HepG2 (cell line): ENCODE measurements around the gene ASH1L. TPM values are rescaled to one million over a fixed set of nuclear protein-coding genes. Genes with fewer than 3 reads are reported as not detected.

Source experiments
- ATAC-seq: fragments of 200-7000 bp; cut with Tn5 transposase; 3 replicates; pipeline ENCODE4 v1.9.1; 2020; ENCODE audit warnings: mild to moderate bottlenecking, moderate library complexity
- BruUV-seq: library from RNA; stranded (reverse); fragments of 400-500 nt; replicated peaks from 2 replicates; lab custom pipeline; 2021; lab: Mats Ljungman, UMichigan
- CTCF ChIA-PET: fragments of 300-600 bp; formaldehyde crosslinking; extraction: SDS; loops from one replicate; lab custom pipeline; 2021; ENCODE audit warnings: low total read pairs, inconsistent platforms, low intra/inter-chr PET ratio; lab: Yijun Ruan, JAX
- POLR2A ChIA-PET: fragments of 350-600 bp; sonication (Branson Sonifier 250); formaldehyde crosslinking; loops from one replicate; lab custom pipeline; 2020; ENCODE audit warnings: antibody characterized with exemption, inconsistent platforms; lab: Yijun Ruan, JAX
- DNase-seq: peaks from one replicate; pipeline ENCODE4 v3.0.0-alpha.2; 2015; ENCODE audit warnings: low spot score
- FAIRE-seq: peaks from 3 replicates; lab custom pipeline; 2011; peaks lifted over from hg19 to GRCh38; lab: Jason Lieb, UNC
- H2AFZ ChIP-seq: one replicate; pipeline ENCODE4 v1.6.1; 2011; ENCODE audit warnings: low read length, inconsistent platforms
- H3K27ac ChIP-seq: fragments of 300-600 bp; 3 replicates; pipeline ENCODE4 v1.8.0; 2011; ENCODE audit warnings: mixed run types, mild to moderate bottlenecking, mixed read lengths, low read length, inconsistent platforms; ENCODE audit not compliant: insufficient read depth; ENCODE audit errors: extremely low read length
- H3K27me3 ChIP-seq, 2 experiments: fragments of 200-600 bp in 1 of 2; 2 replicates in 1 of 2; 3 replicates in 1 of 2; pipeline versions ENCODE4 v1.6.0 to v1.8.0; 2011; ENCODE audit warnings: low read length in 2 of 2, mild to moderate bottlenecking in 2 of 2, moderate library complexity in 2 of 2, inconsistent platforms in 1 of 2; ENCODE audit not compliant: insufficient read depth in 2 of 2, control insufficient read depth in 1 of 2
- H3K36me3 ChIP-seq, 2 experiments: fragments of 200-600 bp in 1 of 2; replicated peaks in 1 of 2; 2 replicates in 1 of 2; 3 replicates in 1 of 2; pipeline versions ENCODE4 v1.5.1 to v1.8.0; 2011; ENCODE audit warnings: low read length in 2 of 2, inconsistent platforms in 1 of 2; ENCODE audit not compliant: insufficient read depth in 2 of 2, control insufficient read depth in 1 of 2
- H3K4me1 ChIP-seq: 2 replicates; pipeline ENCODE4 v1.5.1; 2012; ENCODE audit warnings: low read length, inconsistent platforms; ENCODE audit not compliant: insufficient read depth
- H3K4me2 ChIP-seq: 2 replicates; pipeline ENCODE4 v1.6.0; 2011; ENCODE audit warnings: low read depth, low read length, inconsistent platforms
- H3K4me3 ChIP-seq, 3 experiments: fragments of 200-600 bp in 1 of 3; sonication (generic), shearing (Covaris generic) in 1 of 3; replicated peaks in 1 of 3; 2 replicates each; pipeline ENCODE4 v1.5.1; 2011 to 2016; ENCODE audit warnings: low read length in 3 of 3, inconsistent platforms in 2 of 3, low read depth in 2 of 3, mild to moderate bottlenecking in 2 of 3, control low read depth in 1 of 3, mixed read lengths in 1 of 3; ENCODE audit not compliant: insufficient read depth in 1 of 3
- H3K79me2 ChIP-seq: one replicate; pipeline ENCODE4 v1.6.1; 2011; ENCODE audit warnings: low read length, inconsistent platforms; ENCODE audit not compliant: insufficient read depth
- H3K9ac ChIP-seq: 2 replicates; pipeline ENCODE4 v1.6.0; 2011; ENCODE audit warnings: mild to moderate bottlenecking, low read depth, low read length, inconsistent platforms; ENCODE audit not compliant: insufficient read depth
- H3K9me3 ChIP-seq: 2 replicates; pipeline ENCODE4 v1.5.1; 2012; ENCODE audit warnings: mild to moderate bottlenecking, low read length
- H4K20me1 ChIP-seq: 2 replicates; pipeline ENCODE4 v1.6.0; 2011; ENCODE audit warnings: inconsistent platforms, mild to moderate bottlenecking, low read length, moderate library complexity; ENCODE audit not compliant: insufficient read depth
- IKZF4 ChIP-seq: sonication (generic); formaldehyde crosslinking; IDR thresholded peaks from 2 replicates; pipeline ENCODE4 v1.5.1; 2020; ENCODE audit warnings: borderline replicate concordance, mild to moderate bottlenecking, low read depth, missing genetic modification reagents; ENCODE audit errors: not compliant biosample characterization
- REXO4 ChIP-seq: sonication (generic); formaldehyde crosslinking; IDR thresholded peaks from 2 replicates; pipeline ENCODE4 v1.8.0; 2022; ENCODE audit warnings: missing genetic modification reagents, mild to moderate bottlenecking, borderline replicate concordance
- ZKSCAN1 ChIP-seq: fragments of 150-350 bp; IDR thresholded peaks from 2 replicates; pipeline ENCODE4 v1.6.1; 2014; ENCODE audit warnings: low read length
- ZNF770 ChIP-seq: sonication (generic); formaldehyde crosslinking; IDR thresholded peaks from 2 replicates; pipeline ENCODE4 v1.5.0; 2020; ENCODE audit warnings: mild to moderate bottlenecking, missing genetic modification reagents
- WGBS: methylation state at CpG from one replicate; pipeline ENCODE4 v1.1.6; 2017; ENCODE audit warnings: low lambda C conversion rate; 5-methylcytosine and 5-hydroxymethylcytosine counted together
- in situ Hi-C: cut with HindIII; loops from 2 replicates; pipeline ENCODE4 v1.10.0; 2017; ENCODE audit warnings: low pct_unique_long_range_greater_than_20kb; ENCODE audit not compliant: extremely low pct_ligation_motif_present
- intact Hi-C: fragments of 100-400 bp; cut with micrococcal nuclease; formaldehyde crosslinking; loops from one replicate; pipeline ENCODE4 v1.10.0; 2022; ENCODE audit not compliant: unreplicated experiment
- polyA plus RNA-seq, 8 experiments: library from polyadenylated mRNA; depleted of rRNA in 3 of 8; stranded (reverse) in 7 of 8; unstranded in 1 of 8; fragments of >200 nt; fragmentation: Illumina TruSeq in 4 of 8; extraction: Trizol in 4 of 8; gene quantifications; 2 replicates each; pipeline versions ENCODE4 v1.2.1 to v1.2.3, GENCODE V29; 2011 to 2016; ENCODE audit warnings: low read depth in 4 of 8, missing spikeins in 1 of 8, mixed read lengths in 1 of 8; ENCODE audit not compliant: insufficient read depth in 1 of 8
- total RNA-seq, 5 experiments: library from RNA; depleted of rRNA; stranded (reverse); fragments of >200 nt; fragmentation: Illumina TruSeq; extraction: Trizol; gene quantifications; 2 replicates each; pipeline ENCODE4 v1.2.3, GENCODE V29; 2016; ENCODE audit warnings: low read depth in 1 of 5

Gene ASH1L
- total and polyA plus RNA-seq, 2 of the 13 experiments (the other 11 are each of a cell fraction or from before 2014, with no cell fraction given): 10.2 to 15.3 TPM

DNA sequence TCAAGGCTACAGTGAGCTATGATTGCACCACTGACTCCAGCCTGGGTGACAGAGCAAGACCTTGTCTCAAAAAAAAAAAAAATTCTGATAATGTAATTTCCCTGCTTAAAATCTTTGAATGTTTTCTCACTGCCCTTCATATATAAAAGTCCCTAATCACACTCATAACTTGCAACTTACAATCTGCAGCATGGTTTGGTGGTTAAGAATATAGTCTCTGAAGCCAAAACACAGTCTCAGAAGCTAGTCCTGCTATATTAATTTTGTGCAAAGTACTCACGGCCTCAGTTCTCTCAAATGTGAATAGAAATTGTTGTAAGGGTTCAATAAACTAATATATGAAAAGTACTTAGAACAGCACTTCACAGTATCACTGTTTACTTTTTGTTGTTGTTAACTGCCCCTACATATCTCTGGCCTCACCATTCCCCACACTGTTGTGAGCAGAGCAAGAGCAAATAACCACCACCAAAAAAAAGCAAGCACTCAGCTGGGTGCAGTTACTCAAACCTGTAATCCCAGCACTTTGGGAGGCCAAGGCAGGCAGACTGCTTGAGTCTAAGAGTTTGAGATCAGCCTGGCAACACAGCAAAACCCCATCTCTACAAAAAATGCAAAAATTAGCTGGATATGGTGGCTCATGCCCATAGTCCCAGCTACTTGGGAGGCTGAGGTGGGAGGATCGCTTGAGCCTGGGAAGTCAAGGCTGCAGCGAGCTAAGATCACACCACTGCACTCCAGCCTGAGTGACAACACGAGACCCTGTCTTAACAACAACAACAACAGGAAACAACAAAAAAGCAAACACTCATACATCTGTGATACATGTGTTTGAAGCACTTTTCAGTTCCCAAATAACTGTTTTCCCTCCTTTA lies 22.4 kb downstream of the ASH1L start:
- Histone ChIP-seq H3K27me3 (no peaks in the 10 kb centered on the region), H4K20me1 (peaks cover 31% of the 10 kb centered on the region), H2AFZ (no peak overlapping the region), H3K4me3 (no peak overlapping the region), H3K9me3 (no peaks in the 10 kb centered on the region), H3K4me2 (no peak overlapping the region), H3K36me3 (no peaks in the 10 kb centered on the region; a peak in 1 of 5 replicates), H3K4me1 (peaks cover 35% of the 10 kb centered on the region), H3K9ac (no peak overlapping the region), H3K27ac (peak overlapping the region; percentile 21), H3K79me2 (peaks cover 79% of the 10 kb centered on the region)
- no TSS peak for BruUV-seq
- intact Hi-C loops: no loop called here
- ATAC-seq (peak; percentile 69), DNase-seq (no peak), FAIRE-seq (no peak)
- in situ Hi-C loops: no loop called here
- 87% methylated on average over 4 of the region's 4 CpGs for WGBS
- ChIA-PET POLR2A (interaction anchor here (0.9 to 1.1 kb wide), 3 partner anchors 22 to 278 kb away, joined by 3 to 4 read pairs (median 3); partner anchors contain the start of genes ASH1L and SCAMP3), CTCF (no interaction called here)
- TF ChIP-seq ZNF770 (CRISPR knock-in tag) (peak; percentile 78), REXO4 (CRISPR knock-in tag) (no peak)

DNA sequence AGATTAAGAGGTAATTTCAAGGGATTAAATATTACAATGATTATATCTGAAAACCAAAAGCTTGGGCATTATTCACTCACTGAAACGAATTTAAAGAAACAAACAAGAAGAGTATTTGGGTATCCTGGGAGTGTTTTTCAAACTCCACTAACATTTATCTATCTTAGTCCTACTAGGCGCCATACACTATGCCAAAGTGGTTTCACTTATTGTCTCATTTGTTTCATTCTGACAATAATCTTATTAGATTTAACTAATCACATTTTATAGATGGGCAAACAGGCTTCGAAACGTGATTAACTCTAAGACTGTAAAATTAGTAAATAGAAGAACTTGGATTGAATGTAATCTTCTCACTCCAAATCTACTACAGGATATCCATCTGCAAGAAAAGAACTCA lies 25.4 kb downstream of the ASH1L start:
- ATAC-seq: no peak
- TF ChIP-seq ZKSCAN1 (peak; percentile 24; the same call in 1 of the 2 replicates), IKZF4 (CRISPR knock-in tag) (no peak)
- ChIA-PET CTCF (no interaction called here), POLR2A (no interaction called here)
- H3K27me3 ChIP-seq: no peaks in the 10 kb centered on the region
- no peak overlapping the region for H3K4me2 ChIP-seq
- H3K79me2 ChIP-seq: peaks cover 86% of the 10 kb centered on the region
- BruUV-seq: no TSS peak
- no peak overlapping the region for H3K4me3 ChIP-seq
- 97% methylated on average over 4 of the region's 4 CpGs for WGBS
- no peak overlapping the region for H3K9ac ChIP-seq
- H4K20me1 ChIP-seq: peaks cover 32% of the 10 kb centered on the region
- H2AFZ ChIP-seq: no peak overlapping the region
- H3K4me1 ChIP-seq: peaks cover 35% of the 10 kb centered on the region
- H3K9me3 ChIP-seq: no peaks in the 10 kb centered on the region
- intact Hi-C loops (no loop called here), in situ Hi-C loops (no loop called here)
- H3K36me3 ChIP-seq: no peaks in the 10 kb centered on the region
- no peak overlapping the region for H3K27ac ChIP-seq
- no peak for FAIRE-seq
- DNase-seq: no peak
